Measurements from ENCODE around the gene GBP3. TPM values are rescaled to one million over a fixed set of nuclear protein-coding genes. Genes with fewer than 3 reads are reported as not detected.

The GBP3 gene
- polyA plus RNA-seq, 1 of the 3 experiments (the other 2 are of a cell fraction) = 8.5 TPM

DNA sequence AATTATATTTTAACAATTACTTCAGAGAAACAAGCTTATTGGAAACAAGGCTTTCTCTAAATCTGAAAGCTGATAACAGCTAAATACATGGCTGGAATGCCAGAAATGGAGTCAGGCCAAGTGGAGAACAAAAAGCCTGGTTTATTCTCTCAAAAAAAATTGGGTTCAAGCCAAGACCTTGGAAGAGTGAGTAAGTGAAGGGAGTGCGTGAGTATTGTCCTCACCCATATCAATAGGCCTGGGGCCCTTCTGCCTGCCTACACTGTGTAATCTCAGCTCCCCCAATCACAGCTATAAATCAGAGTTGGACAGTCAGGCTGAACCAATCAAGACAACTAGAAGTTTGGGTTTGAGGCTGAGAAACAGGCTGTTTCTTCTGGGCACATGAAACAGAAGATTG is 37.6 kb downstream of the GBP3 start:
- peaks cover 27 to 28% of the 10 kb centered on the region in 2 experiments for H3K36me3 ChIP-seq (replicated peaks in 1 of 2; ENCODE audit: control insufficient read depth in 1 of 2, insufficient read depth in 2 of 2, low read length in 1 of 2)
- H3F3A ChIP-seq (replicated peaks; ENCODE audit: insufficient read depth) = peaks cover 20% of the 10 kb centered on the region
- peaks cover 85% of the 10 kb centered on the region for H3K79me2 ChIP-seq (ENCODE audit: insufficient read depth)
- ChIA-PET CTCF (interaction anchor here (0.9 to 3.8 kb wide), 12 partner anchors 11 to 487 kb away, joined by 3 to 44 read pairs (median 6); no protein-coding TSS in a partner anchor), POLR2A (no interaction called here)
- no peaks in the 10 kb centered on the region for H3K27me3 ChIP-seq (ENCODE audit: insufficient read depth)
- peak overlapping the region; percentile 44 for H3K4me2 ChIP-seq
- no peak overlapping the region for H2AFZ ChIP-seq (ENCODE audit: low read depth)
- 0% methylated on average over 1 of the region's 1 CpG for WGBS (ENCODE audit: low lambda C conversion rate)
- H3K4me3 ChIP-seq (ENCODE audit: low read depth in 2 of 2, low read length in 1 of 2) = no peak overlapping the region
- peak; percentile 73 for DNase-seq
- H4K20me1 ChIP-seq (ENCODE audit: insufficient read depth) = peaks cover 6% of the 10 kb centered on the region; the same call in 1 of the 2 replicates
- H3K9me3 ChIP-seq = no peaks in the 10 kb centered on the region
- peak overlapping the region; percentile 8; the same call in 1 of the 2 replicates for H3K9ac ChIP-seq
- H3K27ac ChIP-seq (ENCODE audit: low read depth in 2 of 2, low read length in 1 of 2) = peak overlapping the region; percentile 83 to 90
- peaks cover 24 to 34% of the 10 kb centered on the region in 2 experiments for H3K4me1 ChIP-seq (ENCODE audit: control insufficient read depth in 1 of 2, insufficient read depth in 2 of 2, low read depth in 1 of 2, low read length in 1 of 2)
- no peaks in the 10 kb centered on the region for H3K9me2 ChIP-seq
- TF ChIP-seq NRF1 (IDR thresholded peaks at IDR 0.05; ENCODE audit: low read depth, low read length) (no peak), NFIC (IDR thresholded peaks at IDR 0.05; ENCODE audit: borderline replicate concordance) (peak; percentile 98), JUND (IDR thresholded peaks at IDR 0.05) (peak; percentile 59), SIN3A (IDR thresholded peaks at IDR 0.05; ENCODE audit: borderline replicate concordance, low read depth, low read length) (no peak), RAD21 (IDR thresholded peaks at IDR 0.05; ENCODE audit: low read length) (no peak), EP300 (IDR thresholded peaks at IDR 0.05; ENCODE audit: borderline replicate concordance in 1 of 2, low read depth in 1 of 2, low read length in 1 of 2) (peak; percentile 62 to 64; a peak in 2 of 4 replicates), MXI1 (IDR thresholded peaks at IDR 0.05; ENCODE audit: low read depth, low read length) (no peak), GABPA (IDR thresholded peaks at IDR 0.05; ENCODE audit: low read depth) (no peak), ELF1 (IDR thresholded peaks at IDR 0.05) (no peak), EZH2phosphoT487 (IDR thresholded peaks at IDR 0.05; ENCODE audit: borderline replicate concordance, low read depth) (no peak), MEF2A (IDR thresholded peaks at IDR 0.05; ENCODE audit: borderline replicate concordance, low read depth) (0 out of 2 replicates have a peak, but pooled peaks have one; percentile 20), SMC3 (IDR thresholded peaks at IDR 0.05; ENCODE audit: low read depth, low read length) (no peak), YY1 (IDR thresholded peaks at IDR 0.05; ENCODE audit: low read depth) (peak; percentile 44; the same call in 1 of the 2 replicates), FOXJ3 (CRISPR knock-in tag; IDR thresholded peaks at IDR 0.05) (peak; percentile 70), RFX5 (IDR thresholded peaks at IDR 0.05; ENCODE audit: low read length) (no peak), TCF12 (IDR thresholded peaks at IDR 0.05) (peak; percentile 79), TAF1 (IDR thresholded peaks at IDR 0.05; ENCODE audit: borderline replicate concordance, low read depth, low read length) (no peak), FOXM1 (IDR thresholded peaks at IDR 0.05; ENCODE audit: low read depth) (no peak), TEAD4 (IDR thresholded peaks at IDR 0.05; ENCODE audit: borderline replicate concordance, insufficient read depth) (peak; percentile 76; the same call in 1 of the 2 replicates)
- TF ChIP-seq, protein P1, sequence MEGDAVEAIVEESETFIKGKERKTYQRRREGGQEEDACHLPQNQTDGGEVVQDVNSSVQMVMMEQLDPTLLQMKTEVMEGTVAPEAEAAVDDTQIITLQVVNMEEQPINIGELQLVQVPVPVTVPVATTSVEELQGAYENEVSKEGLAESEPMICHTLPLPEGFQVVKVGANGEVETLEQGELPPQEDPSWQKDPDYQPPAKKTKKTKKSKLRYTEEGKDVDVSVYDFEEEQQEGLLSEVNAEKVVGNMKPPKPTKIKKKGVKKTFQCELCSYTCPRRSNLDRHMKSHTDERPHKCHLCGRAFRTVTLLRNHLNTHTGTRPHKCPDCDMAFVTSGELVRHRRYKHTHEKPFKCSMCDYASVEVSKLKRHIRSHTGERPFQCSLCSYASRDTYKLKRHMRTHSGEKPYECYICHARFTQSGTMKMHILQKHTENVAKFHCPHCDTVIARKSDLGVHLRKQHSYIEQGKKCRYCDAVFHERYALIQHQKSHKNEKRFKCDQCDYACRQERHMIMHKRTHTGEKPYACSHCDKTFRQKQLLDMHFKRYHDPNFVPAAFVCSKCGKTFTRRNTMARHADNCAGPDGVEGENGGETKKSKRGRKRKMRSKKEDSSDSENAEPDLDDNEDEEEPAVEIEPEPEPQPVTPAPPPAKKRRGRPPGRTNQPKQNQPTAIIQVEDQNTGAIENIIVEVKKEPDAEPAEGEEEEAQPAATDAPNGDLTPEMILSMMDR (IDR thresholded peaks at IDR 0.05) = no peak
- TF ChIP-seq, protein P2, sequence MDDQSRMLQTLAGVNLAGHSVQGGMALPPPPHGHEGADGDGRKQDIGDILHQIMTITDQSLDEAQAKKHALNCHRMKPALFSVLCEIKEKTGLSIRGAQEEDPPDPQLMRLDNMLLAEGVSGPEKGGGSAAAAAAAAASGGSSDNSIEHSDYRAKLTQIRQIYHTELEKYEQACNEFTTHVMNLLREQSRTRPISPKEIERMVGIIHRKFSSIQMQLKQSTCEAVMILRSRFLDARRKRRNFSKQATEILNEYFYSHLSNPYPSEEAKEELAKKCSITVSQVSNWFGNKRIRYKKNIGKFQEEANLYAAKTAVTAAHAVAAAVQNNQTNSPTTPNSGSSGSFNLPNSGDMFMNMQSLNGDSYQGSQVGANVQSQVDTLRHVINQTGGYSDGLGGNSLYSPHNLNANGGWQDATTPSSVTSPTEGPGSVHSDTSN (IDR thresholded peaks at IDR 0.05) = peak; percentile 94
- TF ChIP-seq, protein P3, sequence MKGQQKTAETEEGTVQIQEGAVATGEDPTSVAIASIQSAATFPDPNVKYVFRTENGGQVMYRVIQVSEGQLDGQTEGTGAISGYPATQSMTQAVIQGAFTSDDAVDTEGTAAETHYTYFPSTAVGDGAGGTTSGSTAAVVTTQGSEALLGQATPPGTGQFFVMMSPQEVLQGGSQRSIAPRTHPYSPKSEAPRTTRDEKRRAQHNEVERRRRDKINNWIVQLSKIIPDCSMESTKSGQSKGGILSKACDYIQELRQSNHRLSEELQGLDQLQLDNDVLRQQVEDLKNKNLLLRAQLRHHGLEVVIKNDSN (IDR thresholded peaks at IDR 0.05; ENCODE audit: borderline replicate concordance, low read depth) = no peak
- TF ChIP-seq, protein P4, sequence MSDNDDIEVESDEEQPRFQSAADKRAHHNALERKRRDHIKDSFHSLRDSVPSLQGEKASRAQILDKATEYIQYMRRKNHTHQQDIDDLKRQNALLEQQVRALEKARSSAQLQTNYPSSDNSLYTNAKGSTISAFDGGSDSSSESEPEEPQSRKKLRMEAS (IDR thresholded peaks at IDR 0.05; ENCODE audit: low read depth) = no peak; the same call in 1 of the 2 replicates
- TF ChIP-seq, protein P5, sequence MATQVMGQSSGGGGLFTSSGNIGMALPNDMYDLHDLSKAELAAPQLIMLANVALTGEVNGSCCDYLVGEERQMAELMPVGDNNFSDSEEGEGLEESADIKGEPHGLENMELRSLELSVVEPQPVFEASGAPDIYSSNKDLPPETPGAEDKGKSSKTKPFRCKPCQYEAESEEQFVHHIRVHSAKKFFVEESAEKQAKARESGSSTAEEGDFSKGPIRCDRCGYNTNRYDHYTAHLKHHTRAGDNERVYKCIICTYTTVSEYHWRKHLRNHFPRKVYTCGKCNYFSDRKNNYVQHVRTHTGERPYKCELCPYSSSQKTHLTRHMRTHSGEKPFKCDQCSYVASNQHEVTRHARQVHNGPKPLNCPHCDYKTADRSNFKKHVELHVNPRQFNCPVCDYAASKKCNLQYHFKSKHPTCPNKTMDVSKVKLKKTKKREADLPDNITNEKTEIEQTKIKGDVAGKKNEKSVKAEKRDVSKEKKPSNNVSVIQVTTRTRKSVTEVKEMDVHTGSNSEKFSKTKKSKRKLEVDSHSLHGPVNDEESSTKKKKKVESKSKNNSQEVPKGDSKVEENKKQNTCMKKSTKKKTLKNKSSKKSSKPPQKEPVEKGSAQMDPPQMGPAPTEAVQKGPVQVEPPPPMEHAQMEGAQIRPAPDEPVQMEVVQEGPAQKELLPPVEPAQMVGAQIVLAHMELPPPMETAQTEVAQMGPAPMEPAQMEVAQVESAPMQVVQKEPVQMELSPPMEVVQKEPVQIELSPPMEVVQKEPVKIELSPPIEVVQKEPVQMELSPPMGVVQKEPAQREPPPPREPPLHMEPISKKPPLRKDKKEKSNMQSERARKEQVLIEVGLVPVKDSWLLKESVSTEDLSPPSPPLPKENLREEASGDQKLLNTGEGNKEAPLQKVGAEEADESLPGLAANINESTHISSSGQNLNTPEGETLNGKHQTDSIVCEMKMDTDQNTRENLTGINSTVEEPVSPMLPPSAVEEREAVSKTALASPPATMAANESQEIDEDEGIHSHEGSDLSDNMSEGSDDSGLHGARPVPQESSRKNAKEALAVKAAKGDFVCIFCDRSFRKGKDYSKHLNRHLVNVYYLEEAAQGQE (IDR thresholded peaks at IDR 0.05; ENCODE audit: low read depth, low read length) = no peak
- TF ChIP-seq, protein P6, sequence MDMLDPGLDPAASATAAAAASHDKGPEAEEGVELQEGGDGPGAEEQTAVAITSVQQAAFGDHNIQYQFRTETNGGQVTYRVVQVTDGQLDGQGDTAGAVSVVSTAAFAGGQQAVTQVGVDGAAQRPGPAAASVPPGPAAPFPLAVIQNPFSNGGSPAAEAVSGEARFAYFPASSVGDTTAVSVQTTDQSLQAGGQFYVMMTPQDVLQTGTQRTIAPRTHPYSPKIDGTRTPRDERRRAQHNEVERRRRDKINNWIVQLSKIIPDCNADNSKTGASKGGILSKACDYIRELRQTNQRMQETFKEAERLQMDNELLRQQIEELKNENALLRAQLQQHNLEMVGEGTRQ (IDR thresholded peaks at IDR 0.05; ENCODE audit: borderline replicate concordance, low read depth, low read length) = no peak

Data from SK-N-SH (cell line).